ENCODE data around the gene CAB39L. TPM values are rescaled to one million over a fixed set of nuclear protein-coding genes. Genes with fewer than 3 reads are reported as not detected.

The CAB39L gene
- total RNA-seq, 1 experiment from 2014 or later, result 51.9 TPM

DNA sequence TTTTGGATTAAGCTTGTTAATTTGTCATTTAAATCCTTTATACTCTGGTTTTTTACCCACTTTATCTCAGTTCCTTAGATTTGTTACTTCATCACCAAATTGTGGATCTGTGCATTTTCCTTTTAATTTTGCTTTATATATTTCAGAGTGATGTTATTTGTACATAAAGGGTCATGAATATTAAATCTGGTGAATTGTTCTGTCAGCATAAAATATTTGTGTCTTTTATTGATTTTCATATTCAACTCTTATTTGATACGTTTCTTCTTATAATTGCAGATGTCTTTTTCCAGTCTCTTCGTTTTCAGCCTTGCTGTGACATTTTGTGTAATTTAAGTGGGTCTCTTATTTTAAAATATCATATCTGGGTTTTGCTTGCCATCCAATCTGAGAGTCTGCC lies 4.9 kb upstream of the CAB39L start:
- H3K9me3 ChIP-seq (ENCODE audit: low read length), result no peaks in the 10 kb centered on the region
- H3K27me3 ChIP-seq (ENCODE audit: low read length), result no peaks in the 10 kb centered on the region
- no peak overlapping the region for H3K4me2 ChIP-seq (ENCODE audit: low read depth, low read length, poor library complexity, severe bottlenecking)
- no peak overlapping the region for H2AFZ ChIP-seq (ENCODE audit: low read length)
- H3K4me3 ChIP-seq (ENCODE audit: low read length), result no peak overlapping the region
- H3K4me1 ChIP-seq (ENCODE audit: low read length), result peaks cover 35% of the 10 kb centered on the region
- DNase-seq, result no peak
- peaks cover 43% of the 10 kb centered on the region for H3K36me3 ChIP-seq (ENCODE audit: insufficient read depth, low read length)
- no peak overlapping the region for H3K27ac ChIP-seq (ENCODE audit: low read length)
- H3K9me2 ChIP-seq (replicated peaks; ENCODE audit: insufficient read depth, low read length), result no peaks in the 10 kb centered on the region
- H4K20me1 ChIP-seq (ENCODE audit: insufficient read depth, low read depth, low read length), result no peaks in the 10 kb centered on the region
- H3K79me2 ChIP-seq (ENCODE audit: low read length), result peaks cover 87% of the 10 kb centered on the region
- H3K9ac ChIP-seq (ENCODE audit: low read length), result no peak overlapping the region

DNA sequence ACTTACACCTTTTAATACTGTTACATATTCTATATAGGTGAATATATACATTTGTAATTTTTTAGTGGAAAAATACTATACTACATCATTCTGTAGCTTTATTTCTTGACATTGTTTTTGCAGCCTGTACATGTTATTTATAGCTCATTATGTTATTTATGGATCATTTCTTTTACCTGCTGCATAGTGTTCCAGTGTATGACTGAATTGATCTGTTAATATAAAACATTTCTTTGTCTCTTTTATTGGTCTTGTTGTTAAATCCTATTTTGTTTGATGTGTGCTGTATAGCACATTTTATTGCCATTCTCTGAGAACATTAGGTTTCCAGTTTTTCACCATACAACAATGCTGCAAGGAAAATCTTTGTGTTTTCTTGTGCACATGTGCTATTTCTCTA lies 2.6 kb upstream of the CAB39L start:
- Histone ChIP-seq H3K9ac (ENCODE audit: low read length) (no peak overlapping the region), H3K27ac (ENCODE audit: low read length) (peak overlapping the region; percentile 34), H3K4me2 (ENCODE audit: low read depth, low read length, poor library complexity, severe bottlenecking) (peak overlapping the region; percentile 96)

DNA sequence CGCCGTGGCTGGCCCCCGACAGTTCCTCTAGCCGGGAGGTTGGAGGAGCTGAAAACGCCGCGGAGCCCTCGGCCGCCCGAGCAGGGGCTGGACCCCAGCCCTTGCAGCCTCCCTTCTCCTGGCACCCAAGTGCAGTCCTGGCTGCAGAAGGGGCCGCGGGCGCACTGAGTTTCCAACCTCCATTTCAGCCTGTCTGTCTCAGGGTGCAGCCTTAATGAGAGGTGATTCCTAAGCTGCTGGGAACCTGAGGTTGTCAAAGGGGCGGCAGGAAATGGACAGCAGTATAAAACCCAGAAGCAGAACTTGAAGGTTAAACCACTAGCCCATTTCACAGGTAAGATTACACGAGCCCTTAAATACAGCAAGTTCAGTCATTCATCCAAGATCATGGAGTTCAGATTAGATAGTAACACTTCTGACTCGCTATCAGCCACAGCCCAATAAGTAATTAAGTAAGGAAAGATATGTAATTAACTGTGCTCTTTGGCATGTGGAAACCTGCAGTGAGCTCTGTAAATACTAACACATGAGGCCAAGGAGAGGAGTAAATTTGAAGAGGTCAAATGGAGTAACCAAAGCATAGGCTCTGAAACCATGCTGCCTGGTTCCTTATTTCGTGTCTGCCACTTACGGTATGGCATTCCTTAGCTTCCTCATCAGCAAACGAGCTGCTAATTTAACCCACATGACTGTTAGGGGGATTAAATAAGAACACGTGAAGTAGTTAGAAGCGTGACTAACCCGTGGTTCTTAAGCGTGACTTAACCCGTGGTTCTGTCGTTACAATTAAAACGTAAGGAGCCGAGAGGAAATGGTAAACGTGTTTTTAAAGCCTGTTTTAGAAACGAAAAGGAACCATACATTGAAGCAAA lies 896 bp upstream of the CAB39L start:
- Histone ChIP-seq H3K4me1 (ENCODE audit: low read length) (peaks cover 55% of the 10 kb centered on the region), H3K4me3 (ENCODE audit: low read length) (peak overlapping the region; percentile 91), H3K27me3 (ENCODE audit: low read length) (no peaks in the 10 kb centered on the region), H3K9me3 (ENCODE audit: low read length) (no peaks in the 10 kb centered on the region), H4K20me1 (ENCODE audit: insufficient read depth, low read depth, low read length) (no peaks in the 10 kb centered on the region), H3K9ac (ENCODE audit: low read length) (peak overlapping the region; percentile 93), H3K27ac (ENCODE audit: low read length) (peak overlapping the region; percentile 93), H3K4me2 (ENCODE audit: low read depth, low read length, poor library complexity, severe bottlenecking) (peak overlapping the region; percentile 96), H3K9me2 (replicated peaks; ENCODE audit: insufficient read depth, low read length) (no peaks in the 10 kb centered on the region), H3K36me3 (ENCODE audit: insufficient read depth, low read length) (peaks cover 30% of the 10 kb centered on the region), H3K79me2 (ENCODE audit: low read length) (peaks cover 59% of the 10 kb centered on the region), H2AFZ (ENCODE audit: low read length) (peak overlapping the region; percentile 15; the same call in 1 of the 2 replicates)
- peak; percentile 89 for DNase-seq

More for the DNA sequence above, 2.6 kb upstream of the CAB39L start:
- H4K20me1 ChIP-seq (ENCODE audit: insufficient read depth, low read depth, low read length), result no peaks in the 10 kb centered on the region
- peaks cover 44% of the 10 kb centered on the region for H3K4me1 ChIP-seq (ENCODE audit: low read length)
- no peaks in the 10 kb centered on the region for H3K9me3 ChIP-seq (ENCODE audit: low read length)
- peak overlapping the region; percentile 48 for H3K4me3 ChIP-seq (ENCODE audit: low read length)
- no peak for DNase-seq
- H3K36me3 ChIP-seq (ENCODE audit: insufficient read depth, low read length), result peaks cover 30% of the 10 kb centered on the region
- peaks cover 71% of the 10 kb centered on the region for H3K79me2 ChIP-seq (ENCODE audit: low read length)
- H3K9me2 ChIP-seq (replicated peaks; ENCODE audit: insufficient read depth, low read length), result no peaks in the 10 kb centered on the region
- no peak overlapping the region for H2AFZ ChIP-seq (ENCODE audit: low read length)
- no peaks in the 10 kb centered on the region for H3K27me3 ChIP-seq (ENCODE audit: low read length)

DNA sequence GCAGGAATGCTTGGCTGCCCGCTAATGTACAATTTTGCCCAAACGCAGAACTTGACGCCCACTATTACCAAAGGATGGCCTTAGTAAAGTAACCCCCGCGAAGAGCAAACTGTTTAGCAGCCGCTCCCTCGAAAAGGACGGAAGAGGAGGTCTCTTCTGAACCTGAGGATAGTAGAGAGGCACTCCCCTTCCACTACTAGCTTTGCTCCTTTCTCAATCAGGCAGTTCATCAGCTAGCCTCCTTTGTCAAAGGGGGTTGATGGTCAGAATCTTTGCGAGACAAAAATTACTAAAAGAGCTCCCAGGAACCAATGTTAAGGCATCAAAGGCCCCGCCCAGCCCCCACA lies 534 bp downstream of the CAB39L start:
- no peak for DNase-seq

DNA sequence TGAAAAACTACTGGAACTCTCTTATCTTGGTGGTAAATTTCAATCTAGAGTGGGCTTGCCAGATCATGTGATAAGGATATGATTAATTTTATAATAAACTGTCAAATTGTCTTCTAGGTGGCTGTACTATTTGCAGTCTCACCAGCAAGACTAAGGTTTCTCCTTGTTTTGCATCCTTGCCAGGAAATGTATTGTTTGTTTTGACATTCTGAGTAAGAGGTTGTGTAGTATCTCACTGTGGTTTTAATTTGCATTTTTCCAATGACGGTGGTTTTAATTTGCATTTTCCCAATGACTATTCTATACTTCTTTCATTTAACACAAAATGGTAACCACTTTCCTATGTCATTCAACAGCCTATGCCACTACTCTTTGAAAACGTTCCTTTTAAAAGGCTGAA lies 2.0 kb downstream of the CAB39L start:
- Histone ChIP-seq H3K9me3 (ENCODE audit: low read length) (no peaks in the 10 kb centered on the region), H3K4me1 (ENCODE audit: low read length) (peaks cover 60% of the 10 kb centered on the region), H3K27me3 (ENCODE audit: low read length) (no peaks in the 10 kb centered on the region), H3K4me2 (ENCODE audit: low read depth, low read length, poor library complexity, severe bottlenecking) (no peak overlapping the region), H3K27ac (ENCODE audit: low read length) (no peak overlapping the region), H3K4me3 (ENCODE audit: low read length) (no peak overlapping the region), H4K20me1 (ENCODE audit: insufficient read depth, low read depth, low read length) (no peaks in the 10 kb centered on the region), H3K9me2 (replicated peaks; ENCODE audit: insufficient read depth, low read length) (no peaks in the 10 kb centered on the region), H3K9ac (ENCODE audit: low read length) (no peak overlapping the region), H2AFZ (ENCODE audit: low read length) (no peak overlapping the region), H3K79me2 (ENCODE audit: low read length) (peaks cover 30% of the 10 kb centered on the region), H3K36me3 (ENCODE audit: insufficient read depth, low read length) (0 out of 2 replicates have a peak, but pooled peaks cover 7% of the 10 kb centered on the region)
- DNase-seq, result no peak

More for the DNA sequence above, 534 bp downstream of the CAB39L start:
- Histone ChIP-seq H3K9me2 (replicated peaks; ENCODE audit: insufficient read depth, low read length) (no peaks in the 10 kb centered on the region), H3K9me3 (ENCODE audit: low read length) (no peaks in the 10 kb centered on the region), H3K9ac (ENCODE audit: low read length) (peak overlapping the region; percentile 86), H3K4me3 (ENCODE audit: low read length) (peak overlapping the region; percentile 91), H3K36me3 (ENCODE audit: insufficient read depth, low read length) (peaks cover 17% of the 10 kb centered on the region), H4K20me1 (ENCODE audit: insufficient read depth, low read depth, low read length) (no peaks in the 10 kb centered on the region), H3K79me2 (ENCODE audit: low read length) (peaks cover 44% of the 10 kb centered on the region), H3K27ac (ENCODE audit: low read length) (peak overlapping the region; percentile 76), H3K27me3 (ENCODE audit: low read length) (no peaks in the 10 kb centered on the region), H3K4me1 (ENCODE audit: low read length) (peaks cover 65% of the 10 kb centered on the region), H2AFZ (ENCODE audit: low read length) (peak overlapping the region; percentile 49; the same call in 1 of the 2 replicates), H3K4me2 (ENCODE audit: low read depth, low read length, poor library complexity, severe bottlenecking) (peak overlapping the region; percentile 86)

DNA sequence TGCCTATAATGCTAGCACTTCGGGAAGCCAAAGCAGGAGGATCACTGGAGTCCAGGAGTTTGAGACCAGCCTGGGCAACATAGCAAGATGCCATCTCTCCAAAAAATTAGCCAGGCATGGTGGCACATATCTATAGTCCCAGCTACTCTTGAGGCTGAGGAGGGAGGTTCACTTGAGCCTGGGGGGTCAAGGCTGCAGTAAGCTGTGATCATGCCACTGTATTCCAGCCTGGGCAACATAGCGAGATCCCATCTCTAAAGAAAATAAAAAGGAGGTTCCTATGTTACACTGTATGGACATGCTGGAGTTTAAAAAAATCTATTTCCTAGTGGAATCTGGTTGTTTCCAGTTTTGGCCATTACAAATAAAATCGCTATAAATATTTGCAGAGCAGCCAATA lies 2.6 kb downstream of the CAB39L start:
- H2AFZ ChIP-seq (ENCODE audit: low read length), result no peak overlapping the region
- no peak for DNase-seq
- H3K79me2 ChIP-seq (ENCODE audit: low read length), result peaks cover 24% of the 10 kb centered on the region
- no peaks in the 10 kb centered on the region for H3K9me3 ChIP-seq (ENCODE audit: low read length)
- no peak overlapping the region for H3K4me2 ChIP-seq (ENCODE audit: low read depth, low read length, poor library complexity, severe bottlenecking)
- H3K27me3 ChIP-seq (ENCODE audit: low read length), result no peaks in the 10 kb centered on the region
- no peak overlapping the region for H3K27ac ChIP-seq (ENCODE audit: low read length)
- no peak overlapping the region for H3K4me3 ChIP-seq (ENCODE audit: low read length)
- no peaks in the 10 kb centered on the region for H4K20me1 ChIP-seq (ENCODE audit: insufficient read depth, low read depth, low read length)
- H3K9ac ChIP-seq (ENCODE audit: low read length), result no peak overlapping the region
- 0 out of 2 replicates have a peak, but pooled peaks cover 2% of the 10 kb centered on the region for H3K36me3 ChIP-seq (ENCODE audit: insufficient read depth, low read length)
- no peaks in the 10 kb centered on the region for H3K9me2 ChIP-seq (replicated peaks; ENCODE audit: insufficient read depth, low read length)
- H3K4me1 ChIP-seq (ENCODE audit: low read length), result peaks cover 60% of the 10 kb centered on the region

DNA sequence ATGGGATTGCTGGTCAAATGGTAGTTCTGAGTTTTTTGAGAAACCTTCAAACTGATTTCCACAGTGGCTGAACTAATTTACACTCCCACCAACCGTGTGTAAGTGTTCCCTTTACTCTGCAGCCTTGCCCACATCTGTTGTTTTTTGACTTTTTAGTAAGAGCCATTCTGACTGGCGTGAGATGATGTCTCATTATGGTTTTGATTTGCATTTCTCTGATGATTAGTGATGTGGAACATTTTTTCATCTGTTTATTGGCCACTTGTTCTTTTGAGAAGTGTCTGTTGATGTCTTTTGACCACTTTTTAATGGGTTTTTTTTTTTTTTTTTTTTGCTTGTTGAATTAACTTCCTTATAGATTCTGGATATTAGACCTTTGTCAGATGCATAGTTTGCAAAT lies 4.3 kb downstream of the CAB39L start:
- H3K4me1 ChIP-seq (ENCODE audit: low read length), result peaks cover 57% of the 10 kb centered on the region
- H3K9ac ChIP-seq (ENCODE audit: low read length), result no peak overlapping the region
- H3K4me2 ChIP-seq (ENCODE audit: low read depth, low read length, poor library complexity, severe bottlenecking), result peak overlapping the region; percentile 29
- H3K9me2 ChIP-seq (replicated peaks; ENCODE audit: insufficient read depth, low read length), result no peaks in the 10 kb centered on the region
- no peaks in the 10 kb centered on the region for H3K27me3 ChIP-seq (ENCODE audit: low read length)
- H3K36me3 ChIP-seq (ENCODE audit: insufficient read depth, low read length), result no peaks in the 10 kb centered on the region
- H3K9me3 ChIP-seq (ENCODE audit: low read length), result no peaks in the 10 kb centered on the region
- peak; percentile 69 for DNase-seq
- no peak overlapping the region for H3K4me3 ChIP-seq (ENCODE audit: low read length)
- peaks cover 7% of the 10 kb centered on the region for H3K79me2 ChIP-seq (ENCODE audit: low read length)
- H2AFZ ChIP-seq (ENCODE audit: low read length), result no peak overlapping the region
- H4K20me1 ChIP-seq (ENCODE audit: insufficient read depth, low read depth, low read length), result no peaks in the 10 kb centered on the region
- peak overlapping the region; percentile 42 for H3K27ac ChIP-seq (ENCODE audit: low read length)

DNA sequence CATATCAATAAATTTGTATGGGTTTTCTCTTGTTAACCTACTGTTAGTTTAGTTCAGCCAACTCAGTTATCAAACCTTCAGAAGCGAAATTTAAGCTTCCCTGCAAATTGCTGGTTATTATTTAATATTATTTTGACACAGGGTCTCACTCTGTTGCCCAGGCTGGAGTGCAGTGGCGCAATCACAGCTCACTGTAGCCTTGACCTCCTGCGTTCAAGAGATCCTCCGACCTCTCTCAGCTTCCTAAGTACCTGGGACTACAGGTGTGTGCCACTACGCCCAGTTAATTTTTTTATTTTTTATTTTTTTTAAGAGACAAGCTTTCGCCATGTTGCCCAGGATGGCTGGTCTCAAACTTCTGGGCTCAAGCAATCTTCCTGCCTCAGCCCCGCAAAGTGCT lies 6.2 kb downstream of the CAB39L start:
- H3K36me3 ChIP-seq (ENCODE audit: insufficient read depth, low read length), result no peaks in the 10 kb centered on the region
- H4K20me1 ChIP-seq (ENCODE audit: insufficient read depth, low read depth, low read length), result no peaks in the 10 kb centered on the region
- H3K9ac ChIP-seq (ENCODE audit: low read length), result no peak overlapping the region
- DNase-seq, result no peak
- H3K4me2 ChIP-seq (ENCODE audit: low read depth, low read length, poor library complexity, severe bottlenecking), result no peak overlapping the region
- H3K79me2 ChIP-seq (ENCODE audit: low read length), result no peaks in the 10 kb centered on the region; the same call in 1 of the 2 replicates
- peaks cover 69% of the 10 kb centered on the region for H3K4me1 ChIP-seq (ENCODE audit: low read length)
- H3K27me3 ChIP-seq (ENCODE audit: low read length), result no peaks in the 10 kb centered on the region
- no peak overlapping the region for H3K4me3 ChIP-seq (ENCODE audit: low read length)
- no peak overlapping the region for H3K27ac ChIP-seq (ENCODE audit: low read length)
- no peaks in the 10 kb centered on the region for H3K9me3 ChIP-seq (ENCODE audit: low read length)
- no peaks in the 10 kb centered on the region for H3K9me2 ChIP-seq (replicated peaks; ENCODE audit: insufficient read depth, low read length)
- H2AFZ ChIP-seq (ENCODE audit: low read length), result peak overlapping the region; percentile 5; the same call in 1 of the 2 replicates

Data from Karpas-422 (cell line).